Astrocyte (in vitro differentiated cells and primary cell): ENCODE results near the gene GPR63. TPM values are rescaled to one million over a fixed set of nuclear protein-coding genes. Genes with fewer than 3 reads are reported as not detected.

Source experiments
- DNase-seq: peaks from one replicate; pipeline ENCODE4 v3.0.0-alpha.2; 2010; ENCODE audit warnings: low read depth
- FAIRE-seq: peaks from 2 replicates; lab custom pipeline; 2011; peaks lifted over from hg19 to GRCh38; lab: Jason Lieb, UNC
- H2AFZ ChIP-seq: 2 replicates; pipeline ENCODE4 v1.6.0; 2012; ENCODE audit warnings: low read depth, low read length, inconsistent platforms
- H3K27ac ChIP-seq: 2 replicates; pipeline ENCODE4 v1.5.1; 2011; ENCODE audit warnings: low read depth, low read length, inconsistent platforms
- H3K27me3 ChIP-seq: 2 replicates; pipeline ENCODE4 v1.6.0; 2011; ENCODE audit warnings: low read length, inconsistent platforms; ENCODE audit not compliant: insufficient read depth
- H3K36me3 ChIP-seq: 2 replicates; pipeline ENCODE4 v1.5.1; 2011; ENCODE audit warnings: low read length, inconsistent platforms; ENCODE audit not compliant: insufficient read depth
- H3K4me1 ChIP-seq: 2 replicates; pipeline ENCODE4 v1.5.1; 2011; ENCODE audit warnings: low read length, inconsistent platforms; ENCODE audit not compliant: insufficient read depth
- H3K4me2 ChIP-seq: 2 replicates; pipeline ENCODE4 v1.6.0; 2012; ENCODE audit warnings: low read length, inconsistent platforms
- H3K4me3 ChIP-seq: 2 replicates; pipeline ENCODE4 v1.5.1; 2011; ENCODE audit warnings: low read depth, mild to moderate bottlenecking, low read length, inconsistent platforms; ENCODE audit not compliant: insufficient read depth
- H3K79me2 ChIP-seq: 2 replicates; pipeline ENCODE4 v1.6.0; 2012; ENCODE audit warnings: mild to moderate bottlenecking, low read length, inconsistent platforms; ENCODE audit not compliant: insufficient read depth
- H3K9ac ChIP-seq: 2 replicates; pipeline ENCODE4 v1.6.0; 2012; ENCODE audit warnings: mild to moderate bottlenecking, low read length, inconsistent platforms
- H3K9me3 ChIP-seq: 2 replicates; pipeline ENCODE4 v1.5.1; 2012; ENCODE audit warnings: low read depth, mild to moderate bottlenecking, low read length, inconsistent platforms; ENCODE audit not compliant: insufficient read depth
- H4K20me1 ChIP-seq: 2 replicates; pipeline ENCODE4 v1.6.0; 2012; ENCODE audit warnings: low read length, inconsistent platforms; ENCODE audit not compliant: insufficient read depth
- H3K27ac Mint-ChIP-seq: one replicate; pipeline ENCODE4 v1.8.0; 2021; ENCODE audit warnings: mild to moderate bottlenecking, mixed read lengths; ENCODE audit not compliant: unreplicated experiment
- H3K27me3 Mint-ChIP-seq: one replicate; pipeline ENCODE4 v1.8.0; 2021; ENCODE audit warnings: low read depth, mixed read lengths; ENCODE audit not compliant: unreplicated experiment
- H3K36me3 Mint-ChIP-seq: one replicate; pipeline ENCODE4 v1.8.0; 2021; ENCODE audit warnings: low read depth, mixed read lengths; ENCODE audit not compliant: unreplicated experiment
- H3K4me1 Mint-ChIP-seq: one replicate; pipeline ENCODE4 v1.8.0; 2021; ENCODE audit warnings: low read depth, mixed read lengths; ENCODE audit not compliant: unreplicated experiment
- H3K4me3 Mint-ChIP-seq: one replicate; pipeline ENCODE4 v1.8.0; 2021; ENCODE audit warnings: mild to moderate bottlenecking, moderate library complexity, mixed read lengths; ENCODE audit not compliant: unreplicated experiment
- H3K9me3 Mint-ChIP-seq: one replicate; pipeline ENCODE4 v1.8.0; 2021; ENCODE audit warnings: mild to moderate bottlenecking, mixed read lengths; ENCODE audit not compliant: unreplicated experiment
- EZH2 ChIP-seq: IDR thresholded peaks from 2 replicates; pipeline ENCODE4 v1.6.1; 2012; ENCODE audit warnings: mild to moderate bottlenecking, low read length, inconsistent platforms; ENCODE audit not compliant: insufficient read depth
- total RNA-seq: library from RNA; stranded (reverse); gene quantifications from 2 replicates; pipeline ENCODE4 v1.2.1, GENCODE V29; 2021
- TF ChIP-seq, protein P1 (sequence below): IDR thresholded peaks from 2 replicates; pipeline ENCODE4 v1.5.1; 2011; ENCODE audit warnings: low read depth, mild to moderate bottlenecking, inconsistent platforms, low read length, moderate library complexity; ENCODE audit not compliant: insufficient read depth

GPR63 gene
- total RNA-seq, 1 donor from 2014 or later, result 1.8 TPM

DNA sequence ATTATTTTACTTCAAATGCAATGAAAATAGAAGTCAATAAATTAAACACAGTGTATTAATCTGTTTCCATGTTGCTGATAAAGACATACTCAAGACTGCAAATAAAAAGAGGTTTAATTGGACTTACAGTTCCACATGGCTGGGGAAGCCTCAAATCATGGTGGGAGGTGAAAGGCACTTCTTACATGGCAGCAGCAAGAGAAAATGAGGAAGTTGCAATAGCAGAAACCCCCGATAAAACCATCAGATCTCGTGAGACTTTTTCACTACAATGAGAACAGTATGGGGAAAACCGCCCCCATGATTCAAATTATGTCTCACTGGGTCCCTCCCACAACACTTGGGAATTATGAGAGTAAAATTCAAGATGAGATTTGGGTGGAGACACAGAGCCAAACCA, 82.2 kb downstream of the GPR63 start:
- Histone ChIP-seq H3K4me3 (no peak overlapping the region), H4K20me1 (no peaks in the 10 kb centered on the region), H3K4me1 (no peaks in the 10 kb centered on the region), H3K4me2 (no peak overlapping the region), H3K9ac (no peak overlapping the region), H3K36me3 (no peaks in the 10 kb centered on the region), H3K27ac (no peak overlapping the region), H2AFZ (no peak overlapping the region), H3K27me3 (no peaks in the 10 kb centered on the region), H3K79me2 (no peaks in the 10 kb centered on the region), H3K9me3 (no peaks in the 10 kb centered on the region)
- H3K27me3 Mint-ChIP-seq, result peaks cover 6% of the 10 kb centered on the region
- DNase-seq, result no peak
- H3K4me1 Mint-ChIP-seq, result no peaks in the 10 kb centered on the region
- TF ChIP-seq EZH2, result no peak
- TF ChIP-seq, protein P1, sequence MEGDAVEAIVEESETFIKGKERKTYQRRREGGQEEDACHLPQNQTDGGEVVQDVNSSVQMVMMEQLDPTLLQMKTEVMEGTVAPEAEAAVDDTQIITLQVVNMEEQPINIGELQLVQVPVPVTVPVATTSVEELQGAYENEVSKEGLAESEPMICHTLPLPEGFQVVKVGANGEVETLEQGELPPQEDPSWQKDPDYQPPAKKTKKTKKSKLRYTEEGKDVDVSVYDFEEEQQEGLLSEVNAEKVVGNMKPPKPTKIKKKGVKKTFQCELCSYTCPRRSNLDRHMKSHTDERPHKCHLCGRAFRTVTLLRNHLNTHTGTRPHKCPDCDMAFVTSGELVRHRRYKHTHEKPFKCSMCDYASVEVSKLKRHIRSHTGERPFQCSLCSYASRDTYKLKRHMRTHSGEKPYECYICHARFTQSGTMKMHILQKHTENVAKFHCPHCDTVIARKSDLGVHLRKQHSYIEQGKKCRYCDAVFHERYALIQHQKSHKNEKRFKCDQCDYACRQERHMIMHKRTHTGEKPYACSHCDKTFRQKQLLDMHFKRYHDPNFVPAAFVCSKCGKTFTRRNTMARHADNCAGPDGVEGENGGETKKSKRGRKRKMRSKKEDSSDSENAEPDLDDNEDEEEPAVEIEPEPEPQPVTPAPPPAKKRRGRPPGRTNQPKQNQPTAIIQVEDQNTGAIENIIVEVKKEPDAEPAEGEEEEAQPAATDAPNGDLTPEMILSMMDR, result no peak
- FAIRE-seq, result peak; percentile 5
- H3K36me3 Mint-ChIP-seq, result no peaks in the 10 kb centered on the region
- no peak overlapping the region for H3K4me3 Mint-ChIP-seq
- H3K27ac Mint-ChIP-seq, result no peak overlapping the region
- no peaks in the 10 kb centered on the region for H3K9me3 Mint-ChIP-seq

DNA sequence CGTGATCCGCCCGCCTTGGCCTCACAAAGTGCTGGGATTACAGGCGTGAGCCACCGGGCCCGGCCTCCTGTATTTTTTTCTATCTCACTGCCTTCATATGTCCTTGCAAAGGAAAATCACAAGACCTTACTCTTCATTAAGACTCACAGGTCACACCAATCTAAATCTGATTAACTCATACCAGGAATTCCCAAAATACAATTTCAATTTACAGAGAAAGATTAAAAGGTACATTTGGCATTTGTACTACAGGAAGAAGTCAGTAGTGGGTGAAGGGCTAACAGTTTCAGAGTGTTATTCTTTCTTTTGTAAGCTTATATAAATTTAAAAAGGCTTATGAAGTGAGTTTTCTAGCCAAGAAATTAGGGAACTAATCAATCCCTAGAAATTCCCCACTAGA, 87.4 kb downstream of the GPR63 start:
- no peaks in the 10 kb centered on the region for H3K4me1 ChIP-seq
- no peak for FAIRE-seq
- peaks cover 6% of the 10 kb centered on the region for H3K27me3 Mint-ChIP-seq
- no peak overlapping the region for H3K27ac ChIP-seq
- no peak overlapping the region for H3K9ac ChIP-seq
- H3K36me3 Mint-ChIP-seq, result no peaks in the 10 kb centered on the region
- no peak overlapping the region for H3K4me2 ChIP-seq
- H3K36me3 ChIP-seq, result no peaks in the 10 kb centered on the region
- H3K4me3 ChIP-seq, result no peak overlapping the region
- H3K9me3 ChIP-seq, result no peaks in the 10 kb centered on the region
- no peak overlapping the region for H3K27ac Mint-ChIP-seq
- H3K9me3 Mint-ChIP-seq, result no peaks in the 10 kb centered on the region
- TF ChIP-seq, protein P1, result no peak
- no peak for TF ChIP-seq EZH2
- H3K4me3 Mint-ChIP-seq, result no peak overlapping the region
- no peaks in the 10 kb centered on the region for H3K27me3 ChIP-seq
- DNase-seq, result no peak
- H3K4me1 Mint-ChIP-seq, result no peaks in the 10 kb centered on the region
- no peaks in the 10 kb centered on the region for H3K79me2 ChIP-seq
- no peaks in the 10 kb centered on the region for H4K20me1 ChIP-seq
- H2AFZ ChIP-seq, result no peak overlapping the region

Other genes starting within 250 kb of the GPR63 start
- 38.6 TPM in 2 replicates for gene NDUFAF4, start 60.4 kb upstream of the GPR63 start, total RNA-seq
- 0.41 TPM in 1 of 2 replicates, not detected in the other for gene KLHL32, start 87.3 kb upstream of the GPR63 start, total RNA-seq